Smooth muscle cell (in vitro differentiated cells): ENCODE measurements around the gene GOLGA8S. TPM values are rescaled to one million over a fixed set of nuclear protein-coding genes. Genes with fewer than 3 reads are reported as not detected.
"Not testable (repeated sequence)": the region's sequence is repeated elsewhere in the genome, so short reads cannot be mapped to it uniquely, and the experiment has no call there.

Experiments
- DNase-seq: peaks from one replicate; lab custom pipeline; 2025; ENCODE audit not compliant: unreplicated experiment; lab: John Stamatoyannopoulos, UW
- H2AFZ ChIP-seq: fragments of 200-600 bp; sonication (generic); 2 replicates; pipeline ENCODE4 v1.6.0; 2016; ENCODE audit warnings: antibody characterized with exemption, low read depth, mild to moderate bottlenecking
- H3F3A ChIP-seq: fragments of 200-600 bp; sonication (generic); 2 replicates; pipeline ENCODE4 v1.6.0; 2017; ENCODE audit warnings: antibody characterized with exemption, low read depth
- H3K27ac ChIP-seq: fragments of 200-600 bp; sonication (generic); 2 replicates; pipeline ENCODE4 v1.5.1; 2016; ENCODE audit warnings: low read depth, mild to moderate bottlenecking
- H3K27me3 ChIP-seq: fragments of 200-600 bp; sonication (generic); 2 replicates; pipeline ENCODE4 v1.6.1; 2016; ENCODE audit warnings: low read depth, mild to moderate bottlenecking
- H3K36me3 ChIP-seq: fragments of 200-600 bp; sonication (generic); 2 replicates; pipeline ENCODE4 v1.5.1; 2016; ENCODE audit warnings: low read depth
- H3K4me1 ChIP-seq: fragments of 200-600 bp; sonication (generic); 2 replicates; pipeline ENCODE4 v1.5.1; 2016; ENCODE audit warnings: low read depth
- H3K4me2 ChIP-seq: fragments of 200-600 bp; sonication (generic); 2 replicates; pipeline ENCODE4 v1.6.0; 2016; ENCODE audit warnings: mild to moderate bottlenecking
- H3K4me3 ChIP-seq: fragments of 200-600 bp; sonication (generic); 2 replicates; pipeline ENCODE4 v1.5.1; 2016; ENCODE audit warnings: mild to moderate bottlenecking
- H3K79me2 ChIP-seq: fragments of 200-600 bp; sonication (generic); 2 replicates; pipeline ENCODE4 v1.6.0; 2016; ENCODE audit warnings: low read depth, mild to moderate bottlenecking
- H3K9ac ChIP-seq: fragments of 200-600 bp; sonication (generic); 2 replicates; pipeline ENCODE4 v1.6.0; 2016; ENCODE audit warnings: low read depth
- H3K9me3 ChIP-seq: fragments of 200-600 bp; sonication (generic); replicated peaks from 2 replicates; pipeline ENCODE4 v1.5.1; 2016; ENCODE audit warnings: low read depth
- H4K20me1 ChIP-seq: fragments of 200-600 bp; sonication (generic); 2 replicates; pipeline ENCODE4 v1.6.0; 2016; ENCODE audit warnings: low read depth
- CTCF ChIP-seq: fragments of 200-600 bp; sonication (generic); IDR thresholded peaks from 2 replicates; pipeline ENCODE4 v1.5.1; 2017; ENCODE audit warnings: borderline replicate concordance, mild to moderate bottlenecking, antibody characterized with exemption; ENCODE audit not compliant: insufficient read depth, poor library complexity, severe bottlenecking
- WGBS: methylation state at CpG from one replicate; pipeline ENCODE4 v1.1.7; 2016; ENCODE audit warnings: low lambda C conversion rate; 5-methylcytosine and 5-hydroxymethylcytosine counted together
- polyA plus RNA-seq: library from polyadenylated mRNA; unstranded; fragments of >200 nt; fragmentation: Nextera tagmentation; extraction: Ambion mirVana; gene quantifications from 2 replicates; pipeline ENCODE4 v1.2.1, GENCODE V29; 2016
- total RNA-seq: library from RNA; depleted of rRNA; stranded (reverse); fragments of >200 nt; gene quantifications from 2 replicates; pipeline ENCODE4 v1.2.3, GENCODE V29; 2014

Gene GOLGA8S
- total and polyA plus RNA-seq, 2 experiments from 2014 or later, result not detected

- 78% methylated on average over 4 of the region's 4 CpGs for WGBS
- not testable (repeated sequence) for H3K4me3 ChIP-seq, H3K27ac ChIP-seq, H3K79me2 ChIP-seq, H3K9me3 ChIP-seq, H3K9ac ChIP-seq, H3K36me3 ChIP-seq, H3K4me1 ChIP-seq, H2AFZ ChIP-seq, H3K27me3 ChIP-seq, H4K20me1 ChIP-seq, H3F3A ChIP-seq, DNase-seq, H3K4me2 ChIP-seq
Observed at GRCh38 chr15:23380700-23381099, 26.2 kb downstream of the GOLGA8S start.

- DNase-seq, H3K4me2 ChIP-seq, H3F3A ChIP-seq, H3K9ac ChIP-seq, H3K4me1 ChIP-seq, H3K9me3 ChIP-seq, H3K27ac ChIP-seq, H2AFZ ChIP-seq, H3K4me3 ChIP-seq, H3K79me2 ChIP-seq, H3K27me3 ChIP-seq, H4K20me1 ChIP-seq, H3K36me3 ChIP-seq: not testable (repeated sequence)
- WGBS, result 63% methylated on average over 7 of the region's 7 CpGs
Observed at GRCh38 chr15:23381192-23381591, 26.6 kb downstream of the GOLGA8S start.

GRCh38 chr15:23384371-23384770 lies 29.8 kb downstream of the GOLGA8S start:
- H3K79me2 ChIP-seq, result no peaks in the 10 kb centered on the region
- no peak overlapping the region for H3K4me3 ChIP-seq
- no peaks in the 10 kb centered on the region for H3F3A ChIP-seq
- no peaks in the 10 kb centered on the region for H4K20me1 ChIP-seq
- H3K27ac ChIP-seq, result no peak overlapping the region
- no peaks in the 10 kb centered on the region for H3K4me1 ChIP-seq
- H3K36me3 ChIP-seq, result no peaks in the 10 kb centered on the region
- no peak overlapping the region for H3K4me2 ChIP-seq
- no peaks in the 10 kb centered on the region for H3K9me3 ChIP-seq
- no peaks in the 10 kb centered on the region for H3K27me3 ChIP-seq
- no peak overlapping the region for H2AFZ ChIP-seq
- H3K9ac ChIP-seq, result no peak overlapping the region
- DNase-seq, result no peak
- TF ChIP-seq CTCF, result no peak

- Histone ChIP-seq H3K9me3 (no peaks in the 10 kb centered on the region), H3F3A (no peaks in the 10 kb centered on the region), H3K4me2 (no peak overlapping the region), H3K36me3 (no peaks in the 10 kb centered on the region), H3K9ac (no peak overlapping the region), H3K4me1 (no peaks in the 10 kb centered on the region), H2AFZ (no peak overlapping the region), H3K27ac (no peak overlapping the region), H3K79me2 (no peaks in the 10 kb centered on the region), H3K4me3 (no peak overlapping the region), H4K20me1 (no peaks in the 10 kb centered on the region), H3K27me3 (no peaks in the 10 kb centered on the region)
- 87% methylated on average over 11 of the region's 11 CpGs for WGBS
- DNase-seq, result no peak
- no peak for TF ChIP-seq CTCF
Observed at GRCh38 chr15:23385886-23386430, 31.4 kb downstream of the GOLGA8S start.

- no peaks in the 10 kb centered on the region for H3K4me1 ChIP-seq
- no peaks in the 10 kb centered on the region for H3K79me2 ChIP-seq
- no peak overlapping the region for H2AFZ ChIP-seq
- H3F3A ChIP-seq, result no peaks in the 10 kb centered on the region
- H3K27ac ChIP-seq, result no peak overlapping the region
- no peak overlapping the region for H3K4me3 ChIP-seq
- no peak overlapping the region for H3K4me2 ChIP-seq
- H3K9me3 ChIP-seq, result no peaks in the 10 kb centered on the region
- H3K9ac ChIP-seq, result no peak overlapping the region
- H3K36me3 ChIP-seq, result no peaks in the 10 kb centered on the region
- WGBS, result 79% methylated on average over 6 of the region's 6 CpGs
- H3K27me3 ChIP-seq, result no peaks in the 10 kb centered on the region
- H4K20me1 ChIP-seq, result no peaks in the 10 kb centered on the region
- DNase-seq, result no peak
- no peak for TF ChIP-seq CTCF
Observed at GRCh38 chr15:23387621-23388190, 33.2 kb downstream of the GOLGA8S start.
